ENCODE data around the gene BRINP3. TPM values are rescaled to one million over a fixed set of nuclear protein-coding genes. Genes with fewer than 3 reads are reported as not detected.

The BRINP3 gene
- total RNA-seq, 1 experiment from 2014 or later: not detected

DNA sequence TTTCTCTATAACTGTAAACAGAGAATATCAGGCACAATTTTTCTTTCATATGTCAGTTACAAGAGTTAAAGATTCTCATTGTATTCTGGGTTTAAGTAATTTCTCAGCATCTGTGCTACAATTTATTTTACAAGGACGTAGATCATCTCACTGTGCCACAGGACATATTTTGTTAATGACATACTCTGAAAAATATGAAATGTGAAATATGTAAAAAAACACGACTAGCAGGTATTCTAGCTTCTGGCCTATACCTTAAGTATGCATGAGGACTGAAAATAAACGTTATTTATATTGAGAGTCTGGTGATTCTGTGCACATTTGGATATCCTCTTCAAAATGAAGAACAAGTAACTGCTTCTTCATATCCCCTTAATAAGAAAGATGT, 308.8 kb downstream of the BRINP3 start:
- no peak overlapping the region for H3K23ac ChIP-seq (ENCODE audit: insufficient read length, low read depth, low read length)
- H2BK120ac ChIP-seq (ENCODE audit: low read depth, low read length, poor library complexity, severe bottlenecking): no peak overlapping the region
- no peak overlapping the region for H3K27ac ChIP-seq (ENCODE audit: insufficient read length, low read depth, low read length)
- H3K9me3 ChIP-seq (ENCODE audit: control insufficient read depth, low read depth, low read length): no peaks in the 10 kb centered on the region
- H3K4ac ChIP-seq (ENCODE audit: low read depth, low read length): no peak overlapping the region
- no peak overlapping the region for H3K4me3 Mint-ChIP-seq
- no peak overlapping the region for H2BK12ac ChIP-seq (ENCODE audit: insufficient read length, low read depth, low read length)
- TF ChIP-seq, protein P1, sequence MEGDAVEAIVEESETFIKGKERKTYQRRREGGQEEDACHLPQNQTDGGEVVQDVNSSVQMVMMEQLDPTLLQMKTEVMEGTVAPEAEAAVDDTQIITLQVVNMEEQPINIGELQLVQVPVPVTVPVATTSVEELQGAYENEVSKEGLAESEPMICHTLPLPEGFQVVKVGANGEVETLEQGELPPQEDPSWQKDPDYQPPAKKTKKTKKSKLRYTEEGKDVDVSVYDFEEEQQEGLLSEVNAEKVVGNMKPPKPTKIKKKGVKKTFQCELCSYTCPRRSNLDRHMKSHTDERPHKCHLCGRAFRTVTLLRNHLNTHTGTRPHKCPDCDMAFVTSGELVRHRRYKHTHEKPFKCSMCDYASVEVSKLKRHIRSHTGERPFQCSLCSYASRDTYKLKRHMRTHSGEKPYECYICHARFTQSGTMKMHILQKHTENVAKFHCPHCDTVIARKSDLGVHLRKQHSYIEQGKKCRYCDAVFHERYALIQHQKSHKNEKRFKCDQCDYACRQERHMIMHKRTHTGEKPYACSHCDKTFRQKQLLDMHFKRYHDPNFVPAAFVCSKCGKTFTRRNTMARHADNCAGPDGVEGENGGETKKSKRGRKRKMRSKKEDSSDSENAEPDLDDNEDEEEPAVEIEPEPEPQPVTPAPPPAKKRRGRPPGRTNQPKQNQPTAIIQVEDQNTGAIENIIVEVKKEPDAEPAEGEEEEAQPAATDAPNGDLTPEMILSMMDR (conservative IDR thresholded peaks at IDR 0.05): no peak
- H3K4me1 ChIP-seq (ENCODE audit: insufficient read depth, low read length): no peaks in the 10 kb centered on the region
- H4K5ac ChIP-seq (ENCODE audit: insufficient read length, low read depth, low read length): no peak overlapping the region
- no peaks in the 10 kb centered on the region for H3K23me2 ChIP-seq (ENCODE audit: insufficient read length, low read depth, low read length, poor library complexity, severe bottlenecking)
- H2AK5ac ChIP-seq (ENCODE audit: insufficient read length, low read length): no peak overlapping the region
- no peaks in the 10 kb centered on the region for H4K20me1 ChIP-seq (ENCODE audit: control insufficient read depth, insufficient read depth, insufficient read length)
- H3K79me2 ChIP-seq (ENCODE audit: insufficient read depth, low read length): no peaks in the 10 kb centered on the region
- H3K14ac ChIP-seq (ENCODE audit: insufficient read depth, low read length): no peak overlapping the region
- H2BK20ac ChIP-seq (ENCODE audit: low read depth, low read length, poor library complexity, severe bottlenecking): no peak overlapping the region
- no peak overlapping the region for H3K18ac ChIP-seq (ENCODE audit: insufficient read length, low read depth, low read length)
- no peak overlapping the region for H3K4me2 ChIP-seq (ENCODE audit: insufficient read depth, insufficient read length, low read length)
- H3K27ac Mint-ChIP-seq: no peak overlapping the region
- no peak overlapping the region for H4K91ac ChIP-seq (ENCODE audit: insufficient read length, low read depth, low read length)
- no peak overlapping the region for H3K56ac ChIP-seq (ENCODE audit: insufficient read length, low read depth, low read length)
- H3K27me3 Mint-ChIP-seq (ENCODE audit: low read depth): no peaks in the 10 kb centered on the region; the same call in 1 of the 2 replicates
- DNase-seq: no peak
- H3K27me3 ChIP-seq (ENCODE audit: insufficient read depth, low read length): no peaks in the 10 kb centered on the region
- H2BK15ac ChIP-seq (ENCODE audit: low read depth, low read length): no peak overlapping the region
- H3T11ph ChIP-seq (ENCODE audit: low read length): no peak overlapping the region
- H3K4me1 Mint-ChIP-seq: no peaks in the 10 kb centered on the region
- H3K9ac ChIP-seq (ENCODE audit: extremely low read depth, insufficient read length, low read length): no peak overlapping the region
- no peak overlapping the region for H4K8ac ChIP-seq (replicated peaks; ENCODE audit: insufficient read length, low read depth, low read length)
- no peak overlapping the region for H2BK5ac ChIP-seq (ENCODE audit: insufficient read length, low read length)
- H2AFZ ChIP-seq (ENCODE audit: low read length): no peak overlapping the region
- H3K79me1 ChIP-seq (ENCODE audit: insufficient read depth, low read depth, low read length, poor library complexity, severe bottlenecking): no peaks in the 10 kb centered on the region
- no peaks in the 10 kb centered on the region for H3K9me3 Mint-ChIP-seq
- no peaks in the 10 kb centered on the region for H3K36me3 Mint-ChIP-seq (ENCODE audit: insufficient read depth in 1 of 3, low read depth in 3 of 3)
- no CpG with 5 or more reads among the region's 3 CpGs for WGBS (ENCODE audit: extremely low coverage, insufficient read length, low lambda C conversion rate)
